ENCODE results near the gene DSG1. TPM values are rescaled to one million over a fixed set of nuclear protein-coding genes. Genes with fewer than 3 reads are reported as not detected.

Gene DSG1
- total RNA-seq, 1 experiment from 2014 or later: not detected

GRCh38 chr18:31297248-31297647 is 20.7 kb upstream of the DSG1 start:
- H3K79me2 ChIP-seq (ENCODE audit: insufficient read depth, low read length): no peaks in the 10 kb centered on the region
- no peak overlapping the region for H4K8ac ChIP-seq (replicated peaks; ENCODE audit: insufficient read length, low read depth, low read length)
- no peak overlapping the region for H2BK15ac ChIP-seq (ENCODE audit: low read depth, low read length)
- no peaks in the 10 kb centered on the region for H4K20me1 ChIP-seq (ENCODE audit: control insufficient read depth, insufficient read depth, insufficient read length)
- no CpG with 5 or more reads among the region's 2 CpGs for WGBS (ENCODE audit: extremely low coverage, insufficient read length, low lambda C conversion rate)
- H3K56ac ChIP-seq (ENCODE audit: insufficient read length, low read depth, low read length): no peak overlapping the region
- H3K4ac ChIP-seq (ENCODE audit: low read depth, low read length): no peak overlapping the region
- no peaks in the 10 kb centered on the region for H3K23me2 ChIP-seq (ENCODE audit: insufficient read length, low read depth, low read length, poor library complexity, severe bottlenecking)
- DNase-seq: no peak
- H2BK5ac ChIP-seq (ENCODE audit: insufficient read length, low read length): no peak overlapping the region
- H3T11ph ChIP-seq (ENCODE audit: low read length): no peak overlapping the region
- no peak overlapping the region for H3K4me3 Mint-ChIP-seq
- no peak overlapping the region for H2BK20ac ChIP-seq (ENCODE audit: low read depth, low read length, poor library complexity, severe bottlenecking)
- H3K9me3 Mint-ChIP-seq: peaks cover 0 to 3% of the 10 kb centered on the region in 2 experiments; a peak in 3 of 5 replicates
- H2BK12ac ChIP-seq (ENCODE audit: insufficient read length, low read depth, low read length): no peak overlapping the region
- H3K27ac Mint-ChIP-seq: no peak overlapping the region
- no peaks in the 10 kb centered on the region for H3K27me3 ChIP-seq (ENCODE audit: insufficient read depth, low read length)
- no peak overlapping the region for H3K14ac ChIP-seq (ENCODE audit: insufficient read depth, low read length)
- no peak overlapping the region for H3K18ac ChIP-seq (ENCODE audit: insufficient read length, low read depth, low read length)
- H2AFZ ChIP-seq (ENCODE audit: low read length): no peak overlapping the region
- H2BK120ac ChIP-seq (ENCODE audit: low read depth, low read length, poor library complexity, severe bottlenecking): no peak overlapping the region
- H4K5ac ChIP-seq (ENCODE audit: insufficient read length, low read depth, low read length): no peak overlapping the region
- peaks cover 8% of the 10 kb centered on the region; the same call in 1 of the 2 replicates for H3K4me1 ChIP-seq (ENCODE audit: insufficient read depth, low read length)
- no peak overlapping the region for H3K4me2 ChIP-seq (ENCODE audit: insufficient read depth, insufficient read length, low read length)
- no peaks in the 10 kb centered on the region for H3K9me3 ChIP-seq (ENCODE audit: control insufficient read depth, low read depth, low read length)
- TF ChIP-seq CTCF (conservative IDR thresholded peaks at IDR 0.05): no peak
- no peaks in the 10 kb centered on the region; the same call in 1 of the 2 replicates for H3K27me3 Mint-ChIP-seq (ENCODE audit: low read depth)
- H3K4me1 Mint-ChIP-seq: peaks cover 22% of the 10 kb centered on the region in 2 experiments
- H3K36me3 Mint-ChIP-seq (ENCODE audit: insufficient read depth in 1 of 3, low read depth in 3 of 3): no peaks in the 10 kb centered on the region
- H3K79me1 ChIP-seq (ENCODE audit: insufficient read depth, low read depth, low read length, poor library complexity, severe bottlenecking): no peaks in the 10 kb centered on the region
- H3K27ac ChIP-seq (ENCODE audit: insufficient read length, low read depth, low read length): no peak overlapping the region
- no peak overlapping the region for H2AK5ac ChIP-seq (ENCODE audit: insufficient read length, low read length)
- H3K23ac ChIP-seq (ENCODE audit: insufficient read length, low read depth, low read length): no peak overlapping the region
- no peak overlapping the region for H3K9ac ChIP-seq (ENCODE audit: extremely low read depth, insufficient read length, low read length)
- H4K91ac ChIP-seq (ENCODE audit: insufficient read length, low read depth, low read length): no peak overlapping the region

Data from H9 (cell line).